Osteoblast (primary cell): Measurements from ENCODE around the gene CXCL5. TPM values are rescaled to one million over a fixed set of nuclear protein-coding genes. Genes with fewer than 3 reads are reported as not detected.
A peak's percentile ranks its signal among the peaks of the same experiment; 100 is the strongest.

ENCODE experiments used
- DNase-seq: peaks from one replicate; pipeline ENCODE4 v3.0.0; 2011; ENCODE audit warnings: low spot score, mixed read lengths; ENCODE audit not compliant: insufficient read length; ENCODE audit errors: missing footprints
- H2AFZ ChIP-seq: 2 replicates; pipeline ENCODE4 v1.6.0; 2011; ENCODE audit warnings: mild to moderate bottlenecking, low read length
- H3K27ac ChIP-seq: 2 replicates; pipeline ENCODE4 v1.5.1; 2011; ENCODE audit warnings: mild to moderate bottlenecking, low read depth, low read length, moderate library complexity
- H3K27me3 ChIP-seq: 2 replicates; pipeline ENCODE4 v1.6.0; 2012; ENCODE audit warnings: mild to moderate bottlenecking, control low read depth, inconsistent platforms, low read length, moderate library complexity; ENCODE audit not compliant: insufficient read depth
- H3K36me3 ChIP-seq: 2 replicates; pipeline ENCODE4 v1.5.1; 2011; ENCODE audit warnings: mild to moderate bottlenecking, low read length, control low read depth, moderate library complexity; ENCODE audit not compliant: insufficient read depth
- H3K4me1 ChIP-seq: 2 replicates; pipeline ENCODE4 v1.5.1; 2011; ENCODE audit warnings: mild to moderate bottlenecking, low read length, control low read depth, moderate library complexity; ENCODE audit not compliant: insufficient read depth
- H3K4me2 ChIP-seq: 2 replicates; pipeline ENCODE4 v1.6.0; 2011; ENCODE audit warnings: mild to moderate bottlenecking, low read length; ENCODE audit not compliant: insufficient read depth
- H3K4me3 ChIP-seq: fragments of 200-600 bp; sonication (generic); 3 replicates; pipeline ENCODE4 v1.5.1; 2012; ENCODE audit warnings: mild to moderate bottlenecking, low read length, inconsistent platforms; ENCODE audit not compliant: insufficient read depth
- H3K79me2 ChIP-seq: 2 replicates; pipeline ENCODE4 v1.6.0; 2012; ENCODE audit warnings: mild to moderate bottlenecking, low read length, control low read depth, inconsistent platforms; ENCODE audit not compliant: insufficient read depth
- H3K9me3 ChIP-seq: 2 replicates; pipeline ENCODE4 v1.5.1; 2011; ENCODE audit warnings: low read depth, low read length, control low read depth
- H4K20me1 ChIP-seq: 2 replicates; pipeline ENCODE4 v1.6.0; 2012; ENCODE audit warnings: mild to moderate bottlenecking, low read length, control low read depth; ENCODE audit not compliant: insufficient read depth
- total RNA-seq: library from RNA; depleted of rRNA; stranded (reverse); fragments of >200 nt; gene quantifications from 2 replicates; pipeline ENCODE4 v1.2.3, GENCODE V29; 2012
- TF ChIP-seq, protein P1 (sequence below): IDR thresholded peaks from 2 replicates; pipeline ENCODE4 v1.5.1; 2011; ENCODE audit warnings: mild to moderate bottlenecking, low read depth, low read length, moderate library complexity; ENCODE audit errors: extremely low read depth

Gene CXCL5
- total RNA-seq, 1 donor = under 0.01 TPM

DNA sequence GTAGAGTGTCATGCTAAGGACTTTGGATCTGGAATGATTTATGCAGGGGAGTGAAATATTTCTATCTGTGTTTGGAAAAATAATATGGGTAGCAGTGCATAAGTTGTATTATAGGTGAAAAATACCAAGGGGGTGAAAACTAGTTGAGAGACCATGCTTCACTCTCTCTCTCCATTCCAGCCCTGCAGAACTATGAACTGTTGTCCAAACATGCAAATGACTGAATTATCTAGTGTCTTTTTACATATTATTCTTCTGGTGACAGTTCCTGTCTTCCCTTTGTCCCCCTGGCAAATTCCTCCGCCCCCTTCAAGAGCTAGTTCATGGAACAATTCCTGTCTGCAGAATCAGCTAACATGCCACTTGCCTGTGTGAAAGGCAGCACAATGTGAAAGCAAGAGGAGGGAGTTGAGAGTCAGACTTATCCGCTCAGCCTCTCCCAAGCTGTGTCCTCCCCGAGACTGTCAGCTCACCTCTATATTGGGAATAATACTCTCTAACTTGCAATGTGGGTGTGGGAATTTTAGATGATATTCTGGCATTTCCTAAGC, 19.0 kb downstream of the CXCL5 start:
- H3K4me2 ChIP-seq = no peak overlapping the region

DNA sequence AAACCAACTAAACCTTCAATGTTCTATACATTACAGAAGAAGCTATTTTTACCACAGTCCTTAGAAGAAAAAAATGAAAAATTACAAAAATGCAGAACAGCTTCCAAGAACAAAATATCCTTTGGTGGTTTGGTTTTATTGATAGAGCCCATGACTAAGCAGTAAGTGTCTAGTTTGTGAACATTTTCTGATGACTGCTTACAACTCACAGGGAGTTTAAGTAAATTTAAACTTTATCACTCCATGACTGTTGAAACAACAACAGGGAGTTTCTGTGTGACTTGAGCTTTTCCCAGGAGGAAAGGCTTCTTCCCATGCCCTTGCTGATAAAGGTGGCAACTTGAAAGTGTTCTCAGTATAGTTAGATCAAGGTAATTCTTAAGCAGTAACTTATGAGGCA, 19.6 kb downstream of the CXCL5 start:
- TF ChIP-seq, protein P1, sequence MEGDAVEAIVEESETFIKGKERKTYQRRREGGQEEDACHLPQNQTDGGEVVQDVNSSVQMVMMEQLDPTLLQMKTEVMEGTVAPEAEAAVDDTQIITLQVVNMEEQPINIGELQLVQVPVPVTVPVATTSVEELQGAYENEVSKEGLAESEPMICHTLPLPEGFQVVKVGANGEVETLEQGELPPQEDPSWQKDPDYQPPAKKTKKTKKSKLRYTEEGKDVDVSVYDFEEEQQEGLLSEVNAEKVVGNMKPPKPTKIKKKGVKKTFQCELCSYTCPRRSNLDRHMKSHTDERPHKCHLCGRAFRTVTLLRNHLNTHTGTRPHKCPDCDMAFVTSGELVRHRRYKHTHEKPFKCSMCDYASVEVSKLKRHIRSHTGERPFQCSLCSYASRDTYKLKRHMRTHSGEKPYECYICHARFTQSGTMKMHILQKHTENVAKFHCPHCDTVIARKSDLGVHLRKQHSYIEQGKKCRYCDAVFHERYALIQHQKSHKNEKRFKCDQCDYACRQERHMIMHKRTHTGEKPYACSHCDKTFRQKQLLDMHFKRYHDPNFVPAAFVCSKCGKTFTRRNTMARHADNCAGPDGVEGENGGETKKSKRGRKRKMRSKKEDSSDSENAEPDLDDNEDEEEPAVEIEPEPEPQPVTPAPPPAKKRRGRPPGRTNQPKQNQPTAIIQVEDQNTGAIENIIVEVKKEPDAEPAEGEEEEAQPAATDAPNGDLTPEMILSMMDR = no peak
- Histone ChIP-seq H3K4me1 (peaks cover 27% of the 10 kb centered on the region), H3K79me2 (no peaks in the 10 kb centered on the region), H3K4me3 (no peak overlapping the region), H4K20me1 (no peaks in the 10 kb centered on the region), H2AFZ (no peak overlapping the region), H3K27me3 (no peaks in the 10 kb centered on the region), H3K9me3 (no peaks in the 10 kb centered on the region), H3K27ac (peak overlapping the region; percentile 25), H3K4me2 (no peak overlapping the region), H3K36me3 (no peaks in the 10 kb centered on the region)
- peak; percentile 83 for DNase-seq

More for the DNA sequence above, 19.0 kb downstream of the CXCL5 start:
- no peaks in the 10 kb centered on the region for H3K27me3 ChIP-seq
- no peak for DNase-seq
- H4K20me1 ChIP-seq = no peaks in the 10 kb centered on the region
- peaks cover 27% of the 10 kb centered on the region for H3K4me1 ChIP-seq
- no peak overlapping the region for H3K4me3 ChIP-seq
- no peak overlapping the region for H2AFZ ChIP-seq
- TF ChIP-seq, protein P1 = no peak
- peak overlapping the region; percentile 25 for H3K27ac ChIP-seq
- no peaks in the 10 kb centered on the region for H3K36me3 ChIP-seq
- no peaks in the 10 kb centered on the region for H3K9me3 ChIP-seq
- H3K79me2 ChIP-seq = no peaks in the 10 kb centered on the region

DNA sequence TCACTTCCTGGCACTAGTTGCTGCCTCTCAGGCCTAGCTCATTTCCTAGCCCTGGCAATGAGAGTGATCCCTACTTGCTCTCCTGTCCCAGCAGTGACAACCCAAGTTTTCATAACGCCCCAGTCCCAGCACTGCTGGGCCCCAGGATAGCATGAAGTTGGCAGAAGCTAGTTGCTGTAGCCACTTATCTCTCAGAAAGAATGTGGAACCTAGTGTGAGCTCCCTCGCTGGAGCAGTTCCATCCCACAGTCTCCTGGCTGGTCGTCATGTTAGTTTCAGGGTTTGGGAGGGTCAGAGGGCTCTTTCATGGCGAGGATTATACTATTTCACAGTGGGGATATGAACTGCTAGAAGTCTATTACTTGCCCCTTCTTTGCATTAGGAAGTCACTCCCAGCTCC, 21.8 kb downstream of the CXCL5 start:
- Histone ChIP-seq H4K20me1 (no peaks in the 10 kb centered on the region), H3K27me3 (no peaks in the 10 kb centered on the region), H2AFZ (no peak overlapping the region), H3K4me3 (no peak overlapping the region), H3K36me3 (no peaks in the 10 kb centered on the region), H3K9me3 (no peaks in the 10 kb centered on the region), H3K27ac (peak overlapping the region; percentile 27), H3K4me1 (peaks cover 27% of the 10 kb centered on the region), H3K4me2 (peak overlapping the region; percentile 34), H3K79me2 (no peaks in the 10 kb centered on the region)
- TF ChIP-seq, protein P1 = no peak
- peak; percentile 73 for DNase-seq

DNA sequence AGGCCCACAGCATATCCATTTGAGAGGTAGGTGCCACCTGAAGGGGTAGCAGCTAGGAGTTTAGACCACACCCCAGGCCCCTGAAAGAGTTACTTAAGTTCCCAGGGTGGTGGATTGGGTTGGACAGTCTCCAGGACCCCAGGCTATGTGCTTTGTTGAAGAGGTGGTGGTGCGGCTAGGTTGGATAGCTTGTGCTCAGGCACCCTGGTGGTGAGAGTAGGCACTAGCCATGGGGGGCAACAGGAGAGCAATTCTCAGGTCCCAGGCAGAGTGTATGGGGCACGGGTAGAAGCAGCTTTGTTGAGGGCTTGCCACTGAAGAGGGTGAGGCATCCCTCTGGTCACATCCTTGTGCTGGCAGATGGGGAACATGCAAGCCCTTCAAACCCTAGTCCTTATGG, 22.3 kb downstream of the CXCL5 start:
- H3K27me3 ChIP-seq = no peaks in the 10 kb centered on the region

More for the DNA sequence above, 22.3 kb downstream of the CXCL5 start:
- Histone ChIP-seq H3K4me3 (no peak overlapping the region), H4K20me1 (no peaks in the 10 kb centered on the region), H3K4me1 (peaks cover 27% of the 10 kb centered on the region), H3K4me2 (no peak overlapping the region), H3K36me3 (no peaks in the 10 kb centered on the region), H3K9me3 (no peaks in the 10 kb centered on the region), H3K79me2 (no peaks in the 10 kb centered on the region), H2AFZ (no peak overlapping the region), H3K27ac (peak overlapping the region; percentile 27)
- TF ChIP-seq, protein P1 = no peak
- DNase-seq = no peak
